ENCODE results near the gene LRP8.

- no peak for TF ChIP-seq EZH2phosphoT487 (conservative IDR thresholded peaks at IDR 0.05; ENCODE audit: low read length)
- TF ChIP-seq, protein P1, sequence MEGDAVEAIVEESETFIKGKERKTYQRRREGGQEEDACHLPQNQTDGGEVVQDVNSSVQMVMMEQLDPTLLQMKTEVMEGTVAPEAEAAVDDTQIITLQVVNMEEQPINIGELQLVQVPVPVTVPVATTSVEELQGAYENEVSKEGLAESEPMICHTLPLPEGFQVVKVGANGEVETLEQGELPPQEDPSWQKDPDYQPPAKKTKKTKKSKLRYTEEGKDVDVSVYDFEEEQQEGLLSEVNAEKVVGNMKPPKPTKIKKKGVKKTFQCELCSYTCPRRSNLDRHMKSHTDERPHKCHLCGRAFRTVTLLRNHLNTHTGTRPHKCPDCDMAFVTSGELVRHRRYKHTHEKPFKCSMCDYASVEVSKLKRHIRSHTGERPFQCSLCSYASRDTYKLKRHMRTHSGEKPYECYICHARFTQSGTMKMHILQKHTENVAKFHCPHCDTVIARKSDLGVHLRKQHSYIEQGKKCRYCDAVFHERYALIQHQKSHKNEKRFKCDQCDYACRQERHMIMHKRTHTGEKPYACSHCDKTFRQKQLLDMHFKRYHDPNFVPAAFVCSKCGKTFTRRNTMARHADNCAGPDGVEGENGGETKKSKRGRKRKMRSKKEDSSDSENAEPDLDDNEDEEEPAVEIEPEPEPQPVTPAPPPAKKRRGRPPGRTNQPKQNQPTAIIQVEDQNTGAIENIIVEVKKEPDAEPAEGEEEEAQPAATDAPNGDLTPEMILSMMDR (IDR thresholded peaks at IDR 0.05; ENCODE audit: insufficient read depth, low read length, poor library complexity, severe bottlenecking) = no peak
Observed at GRCh38 chr1:53321776-53322602, 5.9 kb downstream of the LRP8 start.

Measured in SU-DHL-6 (cell line).